ENCODE measurements around the gene ACLY. TPM values are rescaled to one million over a fixed set of nuclear protein-coding genes. Genes with fewer than 3 reads are reported as not detected.
A peak's percentile ranks its signal among the peaks of the same experiment; 100 is the strongest.
"Not testable (repeated sequence)": the region's sequence is repeated elsewhere in the genome, so short reads cannot be mapped to it uniquely, and the experiment has no call there.

ACLY gene
- total and polyA plus RNA-seq, 11 donors, result 8.3 to 55.5 (median 34.7) TPM

DNA sequence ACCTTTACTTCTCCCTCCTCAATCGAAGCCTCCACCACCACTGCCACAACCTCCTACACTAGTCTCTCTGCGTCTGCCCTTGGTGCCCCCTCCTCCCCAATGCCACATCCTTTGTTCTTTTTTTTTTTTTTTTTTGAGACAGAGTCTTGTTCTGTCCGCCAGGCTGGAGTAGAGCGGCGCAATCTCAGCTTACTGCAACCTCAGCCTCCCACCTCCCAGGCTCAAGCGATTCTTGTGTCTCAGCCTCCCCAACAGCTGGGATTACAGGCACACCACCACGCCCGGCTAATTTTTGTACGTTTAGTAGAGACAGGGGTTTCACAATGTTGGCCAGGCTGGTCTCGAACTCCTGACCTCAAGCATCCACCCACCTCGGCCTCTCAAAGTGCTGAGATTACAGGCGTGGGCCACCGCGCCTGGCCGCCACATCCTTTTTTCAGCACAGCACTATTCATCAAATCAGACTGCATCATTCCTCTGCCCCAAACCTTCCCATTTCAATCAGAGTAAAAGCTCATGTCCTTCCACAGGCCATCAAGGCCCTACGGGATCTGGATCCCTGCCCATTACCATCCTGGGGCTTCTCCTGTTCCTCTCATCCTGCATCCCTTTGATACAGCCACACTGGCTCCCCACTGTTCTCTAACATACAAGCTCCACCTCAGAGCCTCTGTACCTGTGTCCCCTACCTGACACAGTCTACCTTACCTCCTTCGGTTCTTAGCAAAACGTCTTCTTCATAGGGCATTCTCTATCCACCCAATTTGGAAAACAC lies 55.5 kb downstream of the ACLY start:
- intact Hi-C loops (cut with DNase I), result no loop called here
- 73 to 82% (median 76%) methylated on average over 18 of the region's 18 CpGs for WGBS, 4 donors
- Histone ChIP-seq H3K4me1 (peaks cover 0 to 52% (median 32%) of the 10 kb centered on the region in 12 donors), H3K27me3 (no peaks in the 10 kb centered on the region), H3K4me3 (peak overlapping the region in 9 of 12 donors; percentile 77 to 100 (median 96)), H3K27ac (no peak overlapping the region), H3K9me3 (no peaks in the 10 kb centered on the region), H3K36me3 (peaks cover 0 to 20% (median 17%) of the 10 kb centered on the region in 9 donors)
- ATAC-seq (no peak), DNase-seq (no peak)
- no peak for TF ChIP-seq POLR2A (IDR thresholded peaks at IDR 0.05)
- TF ChIP-seq, protein P1, sequence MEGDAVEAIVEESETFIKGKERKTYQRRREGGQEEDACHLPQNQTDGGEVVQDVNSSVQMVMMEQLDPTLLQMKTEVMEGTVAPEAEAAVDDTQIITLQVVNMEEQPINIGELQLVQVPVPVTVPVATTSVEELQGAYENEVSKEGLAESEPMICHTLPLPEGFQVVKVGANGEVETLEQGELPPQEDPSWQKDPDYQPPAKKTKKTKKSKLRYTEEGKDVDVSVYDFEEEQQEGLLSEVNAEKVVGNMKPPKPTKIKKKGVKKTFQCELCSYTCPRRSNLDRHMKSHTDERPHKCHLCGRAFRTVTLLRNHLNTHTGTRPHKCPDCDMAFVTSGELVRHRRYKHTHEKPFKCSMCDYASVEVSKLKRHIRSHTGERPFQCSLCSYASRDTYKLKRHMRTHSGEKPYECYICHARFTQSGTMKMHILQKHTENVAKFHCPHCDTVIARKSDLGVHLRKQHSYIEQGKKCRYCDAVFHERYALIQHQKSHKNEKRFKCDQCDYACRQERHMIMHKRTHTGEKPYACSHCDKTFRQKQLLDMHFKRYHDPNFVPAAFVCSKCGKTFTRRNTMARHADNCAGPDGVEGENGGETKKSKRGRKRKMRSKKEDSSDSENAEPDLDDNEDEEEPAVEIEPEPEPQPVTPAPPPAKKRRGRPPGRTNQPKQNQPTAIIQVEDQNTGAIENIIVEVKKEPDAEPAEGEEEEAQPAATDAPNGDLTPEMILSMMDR (IDR thresholded peaks at IDR 0.05), result no peak

DNA sequence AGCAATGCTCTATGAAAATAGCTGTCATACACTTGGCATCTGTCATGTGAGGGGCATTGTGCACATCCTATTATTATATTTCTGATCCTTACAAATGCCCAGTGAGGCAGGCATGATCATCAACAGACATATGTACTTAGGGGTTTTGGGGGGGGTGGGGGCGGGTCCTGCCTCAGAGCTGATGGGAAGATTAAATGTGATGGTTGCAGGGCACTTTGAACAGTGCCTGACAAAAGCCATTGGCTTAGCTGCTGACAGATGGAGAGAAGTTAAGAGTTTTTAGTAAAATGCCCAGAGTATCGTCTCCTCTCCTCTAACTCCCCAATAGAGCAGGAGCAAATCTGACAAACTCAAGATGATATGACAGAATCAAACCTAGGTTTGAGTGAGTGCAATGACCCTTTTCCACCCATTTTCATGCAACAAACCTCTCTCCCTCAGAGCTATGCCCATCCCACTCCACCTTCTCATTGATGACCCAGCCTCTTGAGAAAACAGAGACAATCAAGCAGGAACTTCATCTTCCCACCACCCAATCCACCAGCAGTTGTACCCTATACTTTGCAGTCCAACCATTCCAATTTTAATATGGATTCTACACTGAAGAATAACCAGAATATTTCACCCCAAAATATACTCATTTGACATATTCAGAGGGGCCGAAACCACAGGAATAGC lies 58.4 kb downstream of the ACLY start:
- H3K4me3 ChIP-seq, result no peak overlapping the region
- no peaks in the 10 kb centered on the region for H3K36me3 ChIP-seq
- H3K27me3 ChIP-seq, result no peaks in the 10 kb centered on the region
- no peak overlapping the region for H3K27ac ChIP-seq
- intact Hi-C loops (cut with DNase I), result no loop called here
- ATAC-seq (no peak), DNase-seq (no peak)
- peaks cover 0 to 49% (median 31%) of the 10 kb centered on the region in 12 donors for H3K4me1 ChIP-seq
- no peaks in the 10 kb centered on the region for H3K9me3 ChIP-seq
- TF ChIP-seq, protein P1 (IDR thresholded peaks at IDR 0.05), result no peak
- TF ChIP-seq POLR2A (IDR thresholded peaks at IDR 0.05), result no peak
- 64 to 76% (median 71%) methylated on average over 3 of the region's 3 CpGs for WGBS, 4 donors

DNA sequence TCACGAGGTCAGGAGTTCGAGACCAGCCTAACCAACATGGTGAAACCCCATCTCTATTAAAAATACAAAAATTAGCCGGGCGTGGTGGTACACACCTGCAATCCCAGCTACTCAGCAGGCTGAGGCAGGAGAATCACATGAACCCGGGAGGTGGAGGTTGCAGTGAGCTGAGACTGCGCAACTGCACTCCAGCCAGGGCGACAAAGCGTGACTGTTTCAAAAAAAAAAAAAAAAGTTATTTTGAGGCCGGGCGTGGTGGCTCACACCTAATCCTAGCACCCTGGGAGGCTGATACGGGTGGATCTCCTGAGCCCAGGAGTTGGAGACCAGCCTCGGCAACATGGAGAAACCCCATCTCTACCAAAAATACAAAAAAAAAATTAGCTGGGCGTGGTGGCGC lies 67.4 kb downstream of the ACLY start:
- Histone ChIP-seq H3K4me1 (peaks cover 0 to 21% (median 7%) of the 10 kb centered on the region in 12 donors), H3K36me3 (peaks cover 0 to 54% (median 24%) of the 10 kb centered on the region in 9 donors)
- H3K4me3 ChIP-seq; H3K27ac ChIP-seq; intact Hi-C loops (cut with DNase I); H3K9me3 ChIP-seq; H3K27me3 ChIP-seq; ATAC-seq; DNase-seq: not testable (repeated sequence)
- WGBS, 4 donors, result 92 to 98% (median 95%) methylated on average over 13 to 14 of the region's 14 CpGs

DNA sequence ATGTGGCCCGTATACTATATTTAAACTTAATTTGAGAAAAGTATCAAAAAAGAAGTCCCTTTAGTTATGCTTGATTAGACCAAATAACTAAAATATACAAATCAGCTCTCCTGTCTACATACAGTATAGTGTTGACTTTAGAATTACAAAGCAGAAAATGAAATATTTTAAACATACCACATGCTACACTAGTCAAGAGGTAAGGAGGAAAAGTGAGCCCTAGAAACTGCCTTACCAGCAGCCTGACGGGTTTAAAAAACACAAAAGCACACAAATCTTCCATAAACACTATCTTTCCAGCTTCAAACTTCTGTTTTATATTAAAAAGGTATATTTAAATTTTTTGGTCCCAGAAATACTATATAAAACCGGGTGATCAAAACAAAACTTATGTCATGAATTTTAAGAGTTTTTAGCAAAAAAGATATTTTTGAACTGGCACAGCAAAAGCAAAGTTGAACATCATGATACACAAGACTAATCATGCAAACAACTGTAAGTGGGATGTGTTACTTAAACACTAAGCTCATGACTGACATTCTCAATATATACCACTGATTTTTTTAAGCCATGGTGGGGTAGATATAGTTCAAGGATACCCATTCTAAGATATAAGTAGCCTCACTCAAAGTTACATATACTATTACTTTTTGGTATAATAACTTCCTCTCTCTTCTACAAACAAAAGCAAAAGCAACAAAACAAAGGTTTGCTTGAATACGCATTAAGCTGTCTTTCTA lies 69.3 kb downstream of the ACLY start:
- Histone ChIP-seq H3K27ac (peak overlapping the region in 3 of 12 donors; percentile 1 to 46 (median 38)), H3K4me1 (peaks cover 0 to 21% (median 7%) of the 10 kb centered on the region in 12 donors), H3K27me3 (no peaks in the 10 kb centered on the region), H3K9me3 (no peaks in the 10 kb centered on the region), H3K36me3 (peaks cover 0 to 46% (median 17%) of the 10 kb centered on the region in 9 donors), H3K4me3 (no peak overlapping the region)
- WGBS, 4 donors, result 72 to 84% (median 75%) methylated on average over 4 of the region's 4 CpGs
- TF ChIP-seq, protein P1 (IDR thresholded peaks at IDR 0.05), result no peak
- TF ChIP-seq POLR2A (IDR thresholded peaks at IDR 0.05), result no peak
- DNase-seq (no peak), ATAC-seq (no peak)
- intact Hi-C loops (cut with DNase I), result no loop called here

All from heart left ventricle (tissue), 16 donors.